Renal cortical epithelial cell (primary cell): Measurements from ENCODE around the gene IQSEC1. TPM values are rescaled to one million over a fixed set of nuclear protein-coding genes. Genes with fewer than 3 reads are reported as not detected.

Experiments
- DNase-seq: peaks from one replicate; pipeline ENCODE4 v3.0.0-alpha.2; 2011; ENCODE audit warnings: low read depth
- total RNA-seq: library from RNA; depleted of rRNA; stranded (reverse); fragments of >200 nt; gene quantifications from 2 replicates; pipeline ENCODE4 v1.2.3, GENCODE V29; 2014

IQSEC1 gene
- total RNA-seq, 1 donor from 2014 or later: 23.8 TPM

DNA sequence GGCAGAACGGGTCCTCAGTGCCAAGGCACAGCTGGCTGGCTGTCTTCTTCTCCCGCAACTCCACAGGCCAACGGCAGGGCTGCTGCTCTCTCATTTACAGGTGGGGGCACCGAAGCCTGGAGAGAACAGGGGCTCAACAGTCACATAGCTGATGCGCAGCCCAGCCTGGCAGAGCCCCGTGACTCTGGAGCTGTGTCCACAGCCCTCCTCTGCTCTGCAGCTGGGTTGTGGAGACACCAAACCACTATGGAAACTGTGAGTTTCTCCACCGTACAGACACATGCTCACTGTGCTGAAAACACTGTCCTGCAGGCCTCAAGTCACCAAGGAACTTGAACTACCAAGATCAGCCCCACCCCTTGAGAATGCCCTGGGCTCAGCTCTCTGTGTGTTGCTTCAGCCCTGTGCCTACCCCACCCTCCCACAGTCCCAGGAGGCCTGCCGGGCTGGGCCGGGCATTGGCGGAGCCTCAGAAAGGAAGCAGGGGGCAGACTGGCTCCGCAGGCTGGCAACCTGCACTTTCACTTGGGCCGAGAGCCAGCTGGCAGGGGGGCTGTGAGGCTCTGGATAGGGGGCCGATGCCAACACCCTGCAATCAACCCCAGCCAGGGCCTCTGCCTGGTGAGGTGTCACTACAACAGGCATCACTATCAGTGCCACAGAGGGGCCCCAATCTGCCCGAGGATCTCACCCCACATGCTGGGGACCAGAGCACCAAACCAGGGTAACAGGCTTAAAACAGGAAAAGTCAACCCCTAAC lies 118.2 kb downstream of the IQSEC1 start:
- peak; percentile 39 for DNase-seq

DNA sequence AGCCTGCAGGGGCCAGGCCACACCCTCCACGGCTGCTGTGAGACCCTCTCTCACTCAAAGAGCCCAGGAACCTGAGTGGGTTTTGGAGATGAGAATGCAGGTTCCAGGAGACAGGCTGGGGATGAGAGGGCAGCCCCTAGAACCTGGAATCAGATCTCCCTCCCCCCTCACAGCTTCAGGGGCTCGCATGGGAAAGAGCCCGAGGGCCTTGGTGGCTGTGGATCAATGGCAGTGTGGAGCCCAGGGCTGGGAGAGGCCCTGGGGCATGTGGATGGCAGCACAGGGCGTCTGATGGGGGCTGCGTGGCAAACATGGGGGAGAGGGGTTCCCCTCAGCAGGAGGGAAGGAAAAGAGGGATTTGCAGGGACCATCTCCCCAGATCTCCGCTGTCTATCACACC lies 119.0 kb downstream of the IQSEC1 start:
- DNase-seq: no peak

DNA sequence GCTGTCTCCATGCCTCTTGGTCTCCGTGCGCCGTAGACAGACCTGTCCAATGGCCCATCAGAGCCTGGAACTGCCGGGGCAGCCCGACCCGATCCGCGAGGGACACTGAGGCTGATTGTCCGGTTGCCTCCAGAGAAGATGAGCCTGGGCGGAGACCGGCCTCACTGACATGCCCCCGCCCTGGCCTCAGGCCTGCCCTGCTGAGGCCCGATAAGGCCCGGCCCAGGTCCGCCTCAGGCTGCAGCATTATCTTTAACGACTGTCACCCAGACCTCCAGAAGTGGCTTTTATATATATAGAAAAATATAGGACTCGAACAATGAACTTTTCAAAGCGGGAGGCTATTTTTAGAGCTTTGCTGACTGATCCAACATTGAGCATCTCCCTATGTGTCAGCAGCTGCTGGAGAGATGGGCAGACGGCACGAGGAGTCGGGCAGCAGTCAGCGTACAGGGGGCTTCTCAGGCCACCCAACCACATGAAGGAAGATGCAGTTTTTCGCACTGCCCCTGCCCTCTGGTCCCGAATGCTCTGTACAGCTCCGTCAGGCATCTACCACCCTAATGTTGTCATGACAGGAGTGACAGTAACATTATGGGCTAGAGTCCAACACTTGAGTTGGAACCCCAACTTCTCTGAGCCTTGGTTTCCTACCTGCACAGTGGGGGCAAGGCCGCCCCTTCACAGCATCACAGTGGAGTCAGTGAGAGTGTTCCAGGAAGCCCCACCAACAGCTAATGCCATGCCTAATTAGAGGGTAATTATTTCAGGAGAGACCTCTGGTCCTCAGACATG lies 119.8 kb downstream of the IQSEC1 start:
- no peak for DNase-seq

DNA sequence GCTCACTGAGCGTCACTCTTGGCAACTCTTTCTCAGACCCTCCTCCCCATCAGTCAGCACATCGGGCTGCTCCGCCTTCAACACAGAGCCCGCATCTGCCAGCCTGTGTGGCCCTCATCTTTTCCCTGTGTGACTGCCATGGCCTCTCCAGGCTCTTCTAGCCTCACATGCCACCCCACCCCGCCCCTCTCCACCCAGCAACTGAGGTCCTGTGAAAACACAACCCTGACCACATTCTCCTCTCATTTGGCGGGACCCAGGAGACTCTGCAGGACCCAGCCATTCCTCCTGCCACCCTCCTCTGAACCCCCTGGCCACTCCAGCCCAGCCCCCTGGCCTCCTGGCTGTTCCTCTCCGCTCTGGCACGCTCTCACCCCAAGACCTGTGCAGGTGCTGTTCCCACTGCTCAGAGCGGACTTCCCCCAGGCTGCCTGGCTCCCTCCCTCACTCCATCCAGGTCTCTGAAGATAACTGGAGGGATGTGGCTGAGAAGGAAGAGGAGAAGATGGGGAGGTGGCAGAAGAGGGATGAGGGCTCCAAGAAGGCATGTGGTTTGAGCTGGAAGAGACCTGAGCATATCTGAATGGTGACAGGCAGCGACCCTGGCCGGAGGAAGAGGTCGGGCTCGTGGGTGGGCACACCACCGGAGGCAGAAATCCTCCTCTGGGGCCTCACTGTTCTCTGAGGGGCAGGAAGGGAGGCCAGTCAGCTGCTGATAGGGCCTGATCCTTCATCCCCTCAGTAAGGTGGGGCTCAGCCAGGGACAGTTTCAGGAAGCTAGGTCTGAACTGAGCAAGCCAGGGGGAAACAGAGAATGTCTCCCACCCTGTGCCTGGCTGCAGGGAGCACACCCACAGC lies 120.7 kb downstream of the IQSEC1 start:
- DNase-seq: no peak

DNA sequence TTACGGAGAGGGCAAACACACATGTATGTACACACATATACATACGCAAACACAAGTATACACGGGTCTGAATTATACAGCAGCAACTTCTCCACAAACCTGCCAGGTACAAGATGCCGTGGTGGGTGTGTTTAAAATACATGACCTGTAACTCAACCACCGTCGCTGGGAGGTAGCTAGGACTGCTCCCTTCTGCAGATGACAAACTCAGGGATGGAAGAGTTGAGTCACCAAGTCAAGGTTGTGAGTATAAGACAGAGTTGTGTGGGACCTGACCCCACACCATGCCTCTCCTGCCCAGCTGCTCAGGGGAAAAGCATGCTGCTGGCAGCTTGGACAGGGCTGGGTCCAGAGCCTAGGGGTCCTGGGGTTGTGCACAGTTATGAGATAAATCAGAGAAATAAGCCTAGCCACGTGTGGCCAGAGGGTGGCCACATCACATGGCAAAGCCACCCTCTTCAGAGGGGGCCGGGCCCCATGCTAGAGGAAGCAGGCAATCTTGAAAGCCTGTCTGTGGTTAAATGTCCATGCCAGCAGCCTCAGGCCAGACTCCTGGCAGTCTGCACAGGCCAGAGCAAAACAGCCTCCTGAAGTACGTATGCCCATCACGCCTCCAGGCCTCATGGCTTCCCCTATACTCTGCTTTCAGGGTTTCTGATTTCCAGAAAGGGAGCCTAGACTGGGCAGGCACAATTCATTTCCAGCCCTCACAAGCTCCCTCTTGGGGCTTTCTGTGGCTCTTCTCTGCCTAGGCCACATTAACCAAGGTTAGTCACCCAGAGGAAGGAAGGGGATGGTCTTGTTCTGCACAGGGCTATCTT lies 124.1 kb downstream of the IQSEC1 start:
- DNase-seq: no peak

- no peak for DNase-seq
Measured at GRCh38 chr3:12948371-12948770, 124.9 kb downstream of the IQSEC1 start.

DNA sequence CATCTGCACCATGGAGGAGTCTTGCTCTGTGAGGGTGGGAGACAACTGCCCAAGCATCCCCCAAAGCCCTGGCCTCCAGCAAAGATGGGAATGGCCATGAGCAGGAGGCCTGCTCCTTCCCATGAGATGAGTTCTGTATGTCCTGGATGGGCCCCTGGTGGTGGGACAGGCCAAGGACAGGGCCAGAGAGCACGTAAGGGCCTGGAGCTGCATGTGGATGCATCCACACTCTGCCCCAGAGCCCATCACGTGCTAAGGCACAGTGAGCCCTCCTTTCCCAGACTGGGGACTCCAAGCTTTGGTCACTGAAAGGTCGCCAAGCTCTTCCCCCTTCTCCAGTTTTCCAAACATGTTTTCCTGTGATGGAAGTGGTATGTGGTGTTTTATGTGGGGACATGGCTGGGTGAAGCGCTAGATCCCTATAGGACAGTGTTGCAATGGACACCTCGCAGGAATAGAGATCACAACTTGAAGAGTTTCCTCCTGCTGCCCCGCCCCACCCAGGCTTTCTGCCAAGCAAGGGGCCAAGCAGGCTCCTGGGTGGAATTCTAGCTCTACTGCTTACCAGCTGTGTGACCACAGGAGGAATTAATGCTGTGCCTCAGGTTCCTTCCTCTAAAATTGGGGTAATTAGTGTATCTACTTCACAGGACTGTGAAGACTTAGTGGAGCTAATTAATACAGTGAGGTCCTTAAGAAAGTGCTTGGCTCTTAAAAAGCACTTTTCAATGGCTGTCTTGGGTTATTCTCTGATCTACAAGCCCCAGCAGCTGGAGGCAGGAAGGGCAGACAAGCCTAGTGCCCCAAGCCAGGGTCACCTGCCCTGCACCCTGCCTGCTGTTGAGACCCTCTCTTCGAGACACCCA lies 125.5 kb downstream of the IQSEC1 start:
- peak; percentile 48 for DNase-seq

DNA sequence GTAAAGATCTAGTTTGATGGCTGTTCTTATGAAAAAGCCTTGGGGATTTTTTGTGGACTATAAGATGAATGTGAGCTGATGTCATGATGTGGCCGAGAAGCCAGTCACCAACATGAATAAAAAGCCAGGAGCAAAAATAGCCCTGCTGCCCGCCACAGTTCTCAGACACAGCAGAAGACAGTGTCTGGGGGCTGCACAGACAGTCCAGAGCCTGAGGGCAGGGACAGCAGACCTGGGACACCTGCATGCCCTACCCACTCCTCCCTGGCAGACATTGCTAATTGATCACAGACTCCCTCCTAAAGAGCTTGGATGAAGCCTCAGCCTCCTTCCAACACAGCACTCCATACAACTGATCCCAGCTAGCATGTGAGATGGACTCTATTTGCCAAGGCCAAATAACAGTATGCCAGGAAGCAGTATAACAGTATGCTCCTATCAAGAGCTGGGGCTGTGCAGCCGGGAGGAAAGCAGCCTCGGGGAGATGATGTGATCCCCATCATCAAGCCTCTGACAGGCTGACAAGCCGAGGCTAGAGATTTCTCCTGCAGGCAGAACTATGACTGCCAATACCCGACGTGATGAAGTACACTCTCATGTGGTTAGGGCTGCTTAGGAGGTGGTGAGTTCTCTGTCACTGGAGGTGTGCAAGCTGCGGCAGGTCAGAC lies 126.4 kb downstream of the IQSEC1 start:
- DNase-seq: no peak

DNA sequence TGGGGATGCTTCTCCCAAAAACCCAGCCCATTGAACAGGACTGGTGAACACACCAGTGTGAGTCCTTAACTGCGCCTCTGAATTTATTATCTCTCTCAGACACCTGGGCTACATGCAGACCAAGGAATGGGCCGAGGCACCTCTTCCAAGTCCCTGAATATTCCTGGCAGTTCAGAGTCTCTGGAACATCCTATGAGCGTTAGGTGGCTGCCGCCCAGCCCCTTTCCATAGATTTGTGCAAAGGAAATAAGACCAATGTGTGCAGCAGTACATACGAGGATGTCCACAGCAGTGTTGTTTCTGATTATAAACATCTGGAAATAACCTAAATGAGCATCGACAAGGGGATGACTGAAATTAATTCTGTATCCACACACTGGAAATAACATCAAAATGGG lies 127.0 kb downstream of the IQSEC1 start:
- DNase-seq: no peak

DNA sequence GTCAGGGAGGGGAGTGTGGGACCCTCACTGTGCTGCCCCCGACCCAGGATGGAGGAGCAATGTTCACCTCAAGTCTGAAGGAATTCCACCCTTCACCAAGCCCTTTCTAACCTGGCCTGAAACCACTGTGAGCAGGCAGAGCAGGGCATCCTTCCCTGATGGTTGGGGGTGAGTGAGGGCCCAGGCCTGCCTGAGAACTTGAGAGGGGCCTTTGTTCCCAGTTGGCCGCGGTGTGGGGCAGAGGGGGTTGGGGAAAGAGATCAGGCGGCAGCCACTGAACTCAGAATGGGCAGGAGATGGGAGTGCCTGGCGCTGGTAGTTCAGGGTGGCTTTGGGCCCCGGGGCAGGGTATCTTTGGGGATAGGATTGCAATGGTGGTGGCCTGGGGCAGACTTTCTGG lies 128.4 kb downstream of the IQSEC1 start:
- DNase-seq: no peak

DNA sequence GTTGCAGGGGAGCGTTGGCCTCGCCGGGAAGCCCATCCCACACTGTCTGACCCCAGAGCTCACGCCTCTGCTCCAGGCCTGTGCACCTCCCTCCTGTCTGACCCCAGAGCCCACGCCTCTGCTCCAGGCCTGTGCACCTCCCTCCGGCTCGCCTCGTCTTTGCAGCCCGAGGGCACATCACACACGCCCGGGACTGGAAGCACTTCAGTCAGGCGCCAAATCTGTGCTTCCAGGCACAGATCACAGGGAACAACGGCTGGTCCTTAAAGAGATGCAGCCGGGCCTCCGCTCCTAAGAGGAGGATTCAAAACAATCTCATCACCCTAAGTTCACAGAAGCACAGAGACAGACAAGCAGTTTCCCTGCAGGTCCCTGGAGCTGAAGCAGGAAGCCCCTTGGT lies 128.8 kb downstream of the IQSEC1 start:
- DNase-seq: no peak

GRCh38 chr3:12943124-12944021 lies 129.9 kb downstream of the IQSEC1 start:
- DNase-seq: no peak

GRCh38 chr3:12941495-12942023 lies 131.7 kb downstream of the IQSEC1 start:
- no peak for DNase-seq

GRCh38 chr3:12940854-12941253 lies 132.4 kb downstream of the IQSEC1 start:
- no peak for DNase-seq

GRCh38 chr3:12939137-12939536 lies 134.1 kb downstream of the IQSEC1 start:
- DNase-seq: no peak

GRCh38 chr3:12938258-12938711 lies 134.9 kb downstream of the IQSEC1 start:
- DNase-seq: no peak

DNA sequence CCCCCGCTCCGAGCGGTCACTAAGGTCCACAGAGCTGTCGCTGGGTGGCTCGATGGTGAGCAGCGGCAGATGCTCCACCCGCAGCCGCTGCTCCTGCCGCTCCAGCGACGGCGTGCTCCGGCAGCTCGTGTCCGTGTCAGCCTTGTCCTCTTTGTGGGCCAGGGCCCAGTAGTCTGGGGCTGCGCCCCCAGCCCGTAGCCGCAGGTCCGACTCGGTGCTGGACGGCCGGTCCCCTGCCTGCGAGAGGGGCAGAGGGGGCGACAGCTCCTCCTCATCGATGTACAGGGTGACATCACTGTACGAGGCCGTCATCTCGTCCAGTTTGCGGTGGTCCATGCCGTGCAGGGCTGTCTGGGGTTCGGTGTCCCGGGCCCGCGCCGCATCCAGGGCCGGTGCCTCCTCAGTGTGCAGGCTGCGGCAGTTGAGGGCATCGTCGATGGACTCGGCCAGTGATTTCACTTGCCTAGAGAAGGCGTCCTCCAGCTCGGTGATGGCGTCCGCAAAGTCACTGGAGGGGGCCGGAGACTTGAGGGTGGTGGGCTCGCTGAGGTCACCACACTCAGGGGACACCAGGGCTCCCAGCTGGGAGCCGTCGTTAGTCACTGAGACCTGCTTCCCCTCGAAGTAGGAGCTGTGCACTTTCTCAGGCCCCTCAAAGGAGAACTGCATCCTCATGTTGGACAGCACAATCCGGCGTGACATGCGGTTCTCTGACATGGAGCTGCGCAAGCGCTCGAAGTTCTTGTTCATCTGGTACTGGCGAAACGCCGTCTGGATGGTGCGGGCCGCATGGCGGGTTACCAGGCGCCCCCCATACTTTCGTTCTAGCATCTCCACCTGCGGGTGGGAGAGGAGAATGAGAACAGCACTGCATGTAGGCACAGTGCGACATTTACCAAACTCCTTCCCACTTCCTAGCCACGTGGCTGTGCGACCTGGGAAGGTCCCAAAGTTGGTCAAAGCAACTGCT lies 137.1 kb downstream of the IQSEC1 start:
- no peak for DNase-seq
